Neuron (in vitro differentiated cells): ENCODE data around the gene EBPL.
"Not testable (repeated sequence)": the region's sequence is repeated elsewhere in the genome, so short reads cannot be mapped to it uniquely, and the experiment has no call there.

Experiments used
- H2AFZ ChIP-seq: one replicate; pipeline ENCODE4 v1.6.1; 2013; ENCODE audit warnings: low read depth, mild to moderate bottlenecking, inconsistent platforms, low read length, moderate library complexity
- H3K27me3 ChIP-seq: one replicate; pipeline ENCODE4 v1.6.1; 2013; ENCODE audit warnings: low read length; ENCODE audit not compliant: insufficient read depth
- H3K36me3 ChIP-seq: one replicate; pipeline ENCODE4 v1.6.1; 2013; ENCODE audit warnings: low read length; ENCODE audit not compliant: insufficient read depth
- H3K4me1 ChIP-seq: one replicate; pipeline ENCODE4 v1.6.1; 2013; ENCODE audit warnings: low read length; ENCODE audit not compliant: insufficient read depth
- H3K4me3 ChIP-seq: 2 replicates; pipeline ENCODE4 v1.5.1; 2013; ENCODE audit warnings: mild to moderate bottlenecking, low read length, moderate library complexity
- H3K9me3 ChIP-seq: one replicate; pipeline ENCODE4 v1.6.1; 2013; ENCODE audit warnings: low read length

Gene EBPL

GRCh38 chr13:49622174-49622946, 68.9 kb downstream of the EBPL start:
- H3K4me1 ChIP-seq, result peaks cover 9% of the 10 kb centered on the region
- no peak overlapping the region for H2AFZ ChIP-seq
- no peak overlapping the region for H3K4me3 ChIP-seq
- no peaks in the 10 kb centered on the region for H3K36me3 ChIP-seq
- no peaks in the 10 kb centered on the region for H3K9me3 ChIP-seq
- H3K27me3 ChIP-seq, result no peaks in the 10 kb centered on the region

DNA sequence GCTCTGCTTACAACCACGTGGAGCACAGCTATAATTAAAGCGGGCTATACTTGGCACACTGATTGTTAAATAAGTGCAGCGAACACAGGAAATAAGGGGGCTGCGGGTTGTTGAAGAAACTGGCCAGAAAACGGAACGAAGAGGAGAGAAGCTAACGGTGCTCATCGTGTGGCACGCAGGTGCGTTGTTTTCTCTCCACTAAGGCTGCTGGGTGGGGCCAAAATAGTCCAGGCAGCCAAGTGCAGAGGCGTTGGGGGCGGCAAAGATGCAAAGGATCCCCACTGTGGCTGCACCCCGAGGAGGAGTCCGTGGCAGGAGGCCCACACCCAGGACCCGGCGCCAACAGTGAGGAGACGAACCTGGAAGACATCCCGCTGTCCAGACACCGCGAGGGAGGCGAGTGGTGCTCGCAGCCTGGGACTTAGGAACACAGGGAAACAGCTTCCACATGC, 71.1 kb downstream of the EBPL start:
- H3K9me3 ChIP-seq, result no peaks in the 10 kb centered on the region
- H2AFZ ChIP-seq, result no peak overlapping the region
- no peaks in the 10 kb centered on the region for H3K36me3 ChIP-seq

GRCh38 chr13:49616676-49617065, 74.6 kb downstream of the EBPL start:
- H3K4me1 ChIP-seq, result peaks cover 12% of the 10 kb centered on the region
- H3K27me3 ChIP-seq, result no peaks in the 10 kb centered on the region
- H3K9me3 ChIP-seq, result no peaks in the 10 kb centered on the region
- peak overlapping the region; percentile 100 for H2AFZ ChIP-seq
- no peak overlapping the region for H3K4me3 ChIP-seq
- H3K36me3 ChIP-seq, result no peaks in the 10 kb centered on the region

More for the DNA sequence above, 71.1 kb downstream of the EBPL start:
- H3K4me3 ChIP-seq, result no peak overlapping the region
- peaks cover 14% of the 10 kb centered on the region for H3K4me1 ChIP-seq
- no peaks in the 10 kb centered on the region for H3K27me3 ChIP-seq

DNA sequence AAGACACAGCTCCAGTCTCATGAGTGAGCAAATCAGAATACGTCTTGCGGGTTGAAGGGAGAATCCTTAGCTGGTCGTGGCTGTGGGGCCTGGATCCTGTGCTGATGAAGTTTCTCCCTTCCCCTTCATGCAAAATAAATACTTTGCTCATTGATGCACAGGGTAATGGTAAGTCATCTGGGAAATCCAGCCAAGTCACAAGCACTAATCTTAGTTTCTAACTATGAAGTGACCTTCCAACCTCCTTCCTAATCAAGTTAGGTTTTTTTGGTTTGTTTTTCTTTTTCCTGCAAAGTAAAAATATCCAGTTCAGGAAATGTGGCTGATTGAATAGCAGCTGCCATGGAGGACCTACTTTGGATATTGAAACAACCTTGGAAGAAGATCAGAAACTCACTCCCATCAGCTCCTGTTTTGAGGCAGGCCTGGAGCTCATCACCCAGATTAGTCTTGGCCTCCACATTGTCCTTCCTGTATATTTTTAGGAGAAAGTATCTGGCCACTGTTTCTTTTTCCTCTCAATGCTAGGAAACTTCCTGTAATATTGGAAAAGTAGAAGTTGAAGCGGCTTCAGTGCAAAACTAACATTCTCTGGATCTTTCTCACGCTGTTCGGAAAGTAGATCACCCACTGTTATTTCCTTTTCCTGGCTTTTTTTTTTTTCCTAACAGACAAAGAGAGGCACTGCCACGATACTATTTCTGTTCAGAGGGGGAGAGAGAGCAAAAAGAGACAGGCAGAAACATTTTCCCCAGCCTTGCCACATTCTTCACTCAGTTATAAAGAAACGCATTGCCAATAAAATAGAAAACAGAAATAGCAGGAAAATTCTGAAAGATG, 75.2 kb downstream of the EBPL start:
- peaks cover 12% of the 10 kb centered on the region for H3K4me1 ChIP-seq
- no peaks in the 10 kb centered on the region for H3K27me3 ChIP-seq

DNA sequence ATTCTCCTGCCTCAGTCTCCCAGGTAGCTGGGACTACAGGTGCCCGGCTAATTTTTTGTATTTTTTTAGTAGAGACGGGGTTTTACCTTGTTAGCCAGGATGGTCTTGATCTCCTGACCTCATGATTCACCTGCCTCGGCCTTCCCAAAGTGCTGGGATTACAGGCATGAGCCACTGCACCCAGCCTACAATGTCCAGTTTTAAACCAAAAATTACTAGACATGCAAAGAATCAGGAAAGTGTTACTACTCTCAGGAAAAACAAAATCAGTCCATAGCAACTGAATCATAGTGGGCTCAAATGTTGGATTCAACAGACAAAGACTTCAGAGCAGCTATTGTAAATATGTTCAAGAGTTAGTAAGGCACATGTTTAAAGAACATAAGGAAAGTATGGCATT, 79.2 kb downstream of the EBPL start:
- not testable (repeated sequence) for H3K4me3 ChIP-seq, H2AFZ ChIP-seq, H3K36me3 ChIP-seq, H3K27me3 ChIP-seq, H3K4me1 ChIP-seq, H3K9me3 ChIP-seq

More for the DNA sequence above, 75.2 kb downstream of the EBPL start:
- peak overlapping the region; percentile 100 for H2AFZ ChIP-seq
- no peaks in the 10 kb centered on the region for H3K36me3 ChIP-seq
- H3K9me3 ChIP-seq, result no peaks in the 10 kb centered on the region
- no peak overlapping the region for H3K4me3 ChIP-seq
